ENCODE data around the gene NT5C2.

DNA sequence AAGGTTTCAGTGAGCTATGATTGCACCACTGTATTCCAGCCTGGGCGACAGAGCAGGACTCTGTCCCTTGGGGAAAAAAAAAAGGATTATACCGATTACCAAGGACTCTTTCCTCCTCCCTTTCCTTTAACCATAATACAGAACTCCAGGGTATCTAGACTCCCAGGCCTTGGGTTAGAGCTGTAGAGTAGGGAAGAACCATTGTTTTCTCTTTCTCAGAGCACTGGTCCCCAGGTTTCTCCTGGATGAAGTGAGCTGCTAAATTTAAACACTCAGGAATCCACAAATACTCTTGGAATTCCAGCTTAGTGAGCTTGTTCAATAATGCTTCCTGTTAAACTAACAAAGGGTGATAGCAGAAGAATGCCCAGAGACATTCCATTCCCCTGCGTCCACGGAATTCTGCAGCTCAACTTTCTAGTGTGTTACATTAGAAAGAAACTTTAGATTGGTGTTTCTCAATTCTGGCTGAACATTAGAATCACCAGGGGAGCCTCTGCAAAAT is 38.0 kb upstream of the NT5C2 start:
- no peak for TF ChIP-seq CTCF (conservative IDR thresholded peaks at IDR 0.05; ENCODE audit: low read depth, low read length)
- TF ChIP-seq EZH2phosphoT487 (IDR thresholded peaks at IDR 0.05; ENCODE audit: borderline replicate concordance, low read length), result no peak

Measured in PC-3 (cell line).